GM21423 (cell line): ENCODE data around the gene SLC11A2.
"Not testable (repeated sequence)": the region's sequence is repeated elsewhere in the genome, so short reads cannot be mapped to it uniquely, and the experiment has no call there.

Experiments used
- ATAC-seq: cut with Tn5 transposase; IDR thresholded peaks from one replicate; pipeline ENCODE4 v1.9.1; 2021; ENCODE audit warnings: mild to moderate bottlenecking, moderate library complexity; ENCODE audit not compliant: unreplicated experiment

Gene SLC11A2

GRCh38 chr12:50991291-50991690, 34.9 kb downstream of the SLC11A2 start:
- no peak for ATAC-seq

- ATAC-seq, result no peak
Measured at GRCh38 chr12:50990791-50991190, 35.4 kb downstream of the SLC11A2 start.

GRCh38 chr12:50990147-50990727, 35.9 kb downstream of the SLC11A2 start:
- no peak for ATAC-seq

- no peak for ATAC-seq
Measured at GRCh38 chr12:50988871-50989270, 37.3 kb downstream of the SLC11A2 start.

GRCh38 chr12:50988051-50988450, 38.1 kb downstream of the SLC11A2 start:
- no peak for ATAC-seq

- no peak for ATAC-seq
Measured at GRCh38 chr12:50986966-50987737, 39.0 kb downstream of the SLC11A2 start.

- no peak for ATAC-seq
Measured at GRCh38 chr12:50985322-50985721, 40.9 kb downstream of the SLC11A2 start.

- ATAC-seq, result no peak
Measured at GRCh38 chr12:50984586-50985298, 41.4 kb downstream of the SLC11A2 start.

GRCh38 chr12:50981319-50982239, 44.6 kb downstream of the SLC11A2 start:
- no peak for ATAC-seq

GRCh38 chr12:50980545-50980944, 45.6 kb downstream of the SLC11A2 start:
- no peak for ATAC-seq

- no peak for ATAC-seq
Measured at GRCh38 chr12:50979369-50980052, 46.7 kb downstream of the SLC11A2 start.

- ATAC-seq, result no peak
Measured at GRCh38 chr12:50971946-50972345, 54.2 kb downstream of the SLC11A2 start.

- no peak for ATAC-seq
Measured at GRCh38 chr12:50964432-50964831, 61.8 kb downstream of the SLC11A2 start.

GRCh38 chr12:50961708-50962107, 64.5 kb downstream of the SLC11A2 start:
- no peak for ATAC-seq

GRCh38 chr12:50960130-50960529, 66.1 kb downstream of the SLC11A2 start:
- ATAC-seq, result no peak

- no peak for ATAC-seq
Measured at GRCh38 chr12:50955697-50956096, 70.5 kb downstream of the SLC11A2 start.

GRCh38 chr12:50955288-50955687, 70.9 kb downstream of the SLC11A2 start:
- no peak for ATAC-seq

GRCh38 chr12:50954789-50955188, 71.4 kb downstream of the SLC11A2 start:
- not testable (repeated sequence) for ATAC-seq

- no peak for ATAC-seq
Measured at GRCh38 chr12:50953047-50953446, 73.1 kb downstream of the SLC11A2 start.

GRCh38 chr12:50952510-50952909, 73.7 kb downstream of the SLC11A2 start, which contains the start of gene HIGD1C:
HIGD1C (plus strand) TSS chr12:50952544; CDS start chr12:50953999, 1,455 bp downstream.
- no peak for ATAC-seq
